Measurements from ENCODE around the gene GTF3C1.

The GTF3C1 gene

DNA sequence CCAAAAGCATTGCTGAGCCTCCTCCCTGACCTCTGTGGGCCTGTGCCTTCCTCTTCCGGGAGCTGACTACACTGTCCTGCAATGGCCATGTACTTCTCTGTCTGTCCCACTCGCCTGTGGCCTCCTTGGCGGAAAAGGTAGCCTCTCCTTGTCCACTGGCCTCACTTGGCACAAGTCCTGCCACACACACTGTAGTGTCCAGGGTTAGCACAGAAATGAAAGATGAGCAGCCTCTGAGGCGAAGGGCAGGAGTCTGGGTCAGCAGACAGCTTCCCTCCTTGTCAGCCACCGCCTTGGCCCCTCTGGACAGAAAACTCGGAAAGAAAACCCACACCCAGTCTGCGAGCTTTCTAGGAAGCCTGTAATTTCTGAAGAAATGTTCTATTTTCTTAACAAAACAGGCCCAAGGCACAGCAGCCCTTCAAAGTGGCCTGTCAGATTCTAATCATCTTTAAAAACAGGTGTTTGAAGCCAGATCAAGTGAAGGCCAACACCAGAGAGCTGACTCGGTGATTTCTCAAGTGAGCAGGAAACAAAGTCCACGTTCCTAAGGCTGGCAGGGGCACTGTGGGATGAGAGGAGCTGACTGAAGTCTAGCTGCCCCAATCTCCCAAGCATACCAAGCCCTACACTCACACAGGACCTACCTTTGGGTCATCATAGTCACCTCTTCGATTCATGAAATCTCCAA, 67.2 kb downstream of the GTF3C1 start:
- TF ChIP-seq, protein P1, sequence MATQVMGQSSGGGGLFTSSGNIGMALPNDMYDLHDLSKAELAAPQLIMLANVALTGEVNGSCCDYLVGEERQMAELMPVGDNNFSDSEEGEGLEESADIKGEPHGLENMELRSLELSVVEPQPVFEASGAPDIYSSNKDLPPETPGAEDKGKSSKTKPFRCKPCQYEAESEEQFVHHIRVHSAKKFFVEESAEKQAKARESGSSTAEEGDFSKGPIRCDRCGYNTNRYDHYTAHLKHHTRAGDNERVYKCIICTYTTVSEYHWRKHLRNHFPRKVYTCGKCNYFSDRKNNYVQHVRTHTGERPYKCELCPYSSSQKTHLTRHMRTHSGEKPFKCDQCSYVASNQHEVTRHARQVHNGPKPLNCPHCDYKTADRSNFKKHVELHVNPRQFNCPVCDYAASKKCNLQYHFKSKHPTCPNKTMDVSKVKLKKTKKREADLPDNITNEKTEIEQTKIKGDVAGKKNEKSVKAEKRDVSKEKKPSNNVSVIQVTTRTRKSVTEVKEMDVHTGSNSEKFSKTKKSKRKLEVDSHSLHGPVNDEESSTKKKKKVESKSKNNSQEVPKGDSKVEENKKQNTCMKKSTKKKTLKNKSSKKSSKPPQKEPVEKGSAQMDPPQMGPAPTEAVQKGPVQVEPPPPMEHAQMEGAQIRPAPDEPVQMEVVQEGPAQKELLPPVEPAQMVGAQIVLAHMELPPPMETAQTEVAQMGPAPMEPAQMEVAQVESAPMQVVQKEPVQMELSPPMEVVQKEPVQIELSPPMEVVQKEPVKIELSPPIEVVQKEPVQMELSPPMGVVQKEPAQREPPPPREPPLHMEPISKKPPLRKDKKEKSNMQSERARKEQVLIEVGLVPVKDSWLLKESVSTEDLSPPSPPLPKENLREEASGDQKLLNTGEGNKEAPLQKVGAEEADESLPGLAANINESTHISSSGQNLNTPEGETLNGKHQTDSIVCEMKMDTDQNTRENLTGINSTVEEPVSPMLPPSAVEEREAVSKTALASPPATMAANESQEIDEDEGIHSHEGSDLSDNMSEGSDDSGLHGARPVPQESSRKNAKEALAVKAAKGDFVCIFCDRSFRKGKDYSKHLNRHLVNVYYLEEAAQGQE (IDR thresholded peaks at IDR 0.05; ENCODE audit: insufficient read depth in 1 of 2, low read depth in 2 of 2, low read length in 2 of 2) = no peak
- no peak for TF ChIP-seq POLR2AphosphoS5 (IDR thresholded peaks at IDR 0.05; ENCODE audit: low read depth, low read length)
- TF ChIP-seq SIN3A (IDR thresholded peaks at IDR 0.05; ENCODE audit: borderline replicate concordance, insufficient read depth, low read length) = no peak
- TF ChIP-seq TAF1 (IDR thresholded peaks at IDR 0.05; ENCODE audit: borderline replicate concordance, insufficient read depth, low read length) = no peak
- no peak for TF ChIP-seq FOXP2 (optimal IDR thresholded peaks at IDR 0.05; ENCODE audit: borderline replicate concordance, extremely low read depth, extremely low read length, insufficient read depth)

DNA sequence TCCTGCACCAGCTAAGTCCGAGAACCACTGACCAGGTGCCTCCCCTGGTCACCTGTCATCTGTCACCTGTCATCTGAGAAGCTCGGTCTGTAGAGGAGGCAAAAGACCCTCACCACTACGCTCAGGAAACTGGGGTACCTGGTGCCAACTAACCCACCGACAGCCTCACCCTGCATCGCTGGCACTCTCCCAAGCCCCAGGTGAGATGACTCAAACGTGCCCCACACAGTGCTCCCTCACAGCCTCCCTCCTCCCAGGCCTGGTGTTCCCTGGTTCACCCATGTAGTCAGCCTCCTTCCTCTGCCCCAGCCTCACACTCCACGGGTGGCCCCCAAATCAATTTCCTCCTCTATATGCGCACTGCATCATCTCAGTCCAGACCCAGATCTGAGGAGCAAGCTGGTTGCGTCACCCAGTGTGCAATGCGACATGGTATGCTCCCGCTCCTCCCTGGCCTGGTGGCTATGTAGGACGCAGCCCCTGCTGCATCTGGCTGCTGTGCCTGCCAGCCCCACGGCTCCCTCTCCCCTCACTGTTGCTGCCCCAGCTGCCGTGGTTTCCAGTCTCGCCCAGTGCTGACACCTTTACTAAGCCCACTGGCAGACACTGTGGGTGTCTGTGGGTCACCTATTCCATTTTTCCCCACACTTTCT, 68.3 kb downstream of the GTF3C1 start:
- TF ChIP-seq POLR2AphosphoS5 (IDR thresholded peaks at IDR 0.05; ENCODE audit: low read depth, low read length) (no peak), TAF1 (IDR thresholded peaks at IDR 0.05; ENCODE audit: borderline replicate concordance, insufficient read depth, low read length) (no peak), SIN3A (IDR thresholded peaks at IDR 0.05; ENCODE audit: borderline replicate concordance, insufficient read depth, low read length) (no peak), FOXP2 (optimal IDR thresholded peaks at IDR 0.05; ENCODE audit: borderline replicate concordance, extremely low read depth, extremely low read length, insufficient read depth) (no peak)
- TF ChIP-seq, protein P1 (IDR thresholded peaks at IDR 0.05; ENCODE audit: insufficient read depth in 1 of 2, low read depth in 2 of 2, low read length in 2 of 2) = no peak

DNA sequence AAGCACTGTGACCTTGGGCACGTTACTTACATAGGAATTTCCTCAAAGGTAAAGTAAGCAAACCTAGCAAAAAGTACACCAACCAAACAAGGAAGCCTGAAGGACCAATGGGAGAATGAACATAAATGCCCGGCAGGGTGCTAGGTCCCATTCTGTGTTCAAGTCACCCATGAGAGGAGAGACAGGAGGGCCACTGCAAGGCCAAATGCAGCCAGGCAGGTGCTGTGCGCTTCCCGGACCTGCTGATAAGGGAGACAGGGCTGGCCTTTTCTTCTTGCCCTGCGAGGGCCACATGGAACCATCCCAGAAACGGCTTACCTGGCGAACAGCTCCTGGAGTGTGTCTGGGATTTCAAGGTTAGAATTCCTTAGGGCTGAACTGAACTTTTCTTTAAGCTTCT, 69.0 kb downstream of the GTF3C1 start:
- no peak for TF ChIP-seq FOXP2 (optimal IDR thresholded peaks at IDR 0.05; ENCODE audit: borderline replicate concordance, extremely low read depth, extremely low read length, insufficient read depth)
- no peak for TF ChIP-seq POLR2AphosphoS5 (IDR thresholded peaks at IDR 0.05; ENCODE audit: low read depth, low read length)
- no peak for TF ChIP-seq TAF1 (IDR thresholded peaks at IDR 0.05; ENCODE audit: borderline replicate concordance, insufficient read depth, low read length)
- no peak for TF ChIP-seq SIN3A (IDR thresholded peaks at IDR 0.05; ENCODE audit: borderline replicate concordance, insufficient read depth, low read length)
- TF ChIP-seq, protein P1 (IDR thresholded peaks at IDR 0.05; ENCODE audit: insufficient read depth in 1 of 2, low read depth in 2 of 2, low read length in 2 of 2) = no peak

DNA sequence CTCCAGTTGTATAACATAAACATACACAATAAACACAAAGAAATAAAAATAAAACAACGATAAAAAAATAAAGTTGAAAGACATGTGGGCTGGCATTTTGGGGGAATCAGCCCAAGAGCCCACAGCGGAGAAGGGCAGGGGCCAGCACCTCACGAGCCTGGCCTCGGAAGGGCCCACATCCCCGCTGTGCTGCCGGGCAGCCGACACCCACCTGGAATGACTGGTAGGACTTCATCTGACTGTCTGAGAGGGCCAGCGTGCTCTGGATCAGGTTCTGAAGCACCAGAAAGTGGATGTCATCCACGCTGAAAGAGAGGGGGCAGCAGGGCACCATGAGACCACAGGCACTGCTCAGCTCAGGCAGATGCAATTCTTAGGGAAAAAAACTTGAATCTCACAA, 73.5 kb downstream of the GTF3C1 start:
- TF ChIP-seq SIN3A (IDR thresholded peaks at IDR 0.05; ENCODE audit: borderline replicate concordance, insufficient read depth, low read length) = no peak
- TF ChIP-seq FOXP2 (optimal IDR thresholded peaks at IDR 0.05; ENCODE audit: borderline replicate concordance, extremely low read depth, extremely low read length, insufficient read depth) = no peak
- TF ChIP-seq POLR2AphosphoS5 (IDR thresholded peaks at IDR 0.05; ENCODE audit: low read depth, low read length) = no peak
- TF ChIP-seq TAF1 (IDR thresholded peaks at IDR 0.05; ENCODE audit: borderline replicate concordance, insufficient read depth, low read length) = no peak

DNA sequence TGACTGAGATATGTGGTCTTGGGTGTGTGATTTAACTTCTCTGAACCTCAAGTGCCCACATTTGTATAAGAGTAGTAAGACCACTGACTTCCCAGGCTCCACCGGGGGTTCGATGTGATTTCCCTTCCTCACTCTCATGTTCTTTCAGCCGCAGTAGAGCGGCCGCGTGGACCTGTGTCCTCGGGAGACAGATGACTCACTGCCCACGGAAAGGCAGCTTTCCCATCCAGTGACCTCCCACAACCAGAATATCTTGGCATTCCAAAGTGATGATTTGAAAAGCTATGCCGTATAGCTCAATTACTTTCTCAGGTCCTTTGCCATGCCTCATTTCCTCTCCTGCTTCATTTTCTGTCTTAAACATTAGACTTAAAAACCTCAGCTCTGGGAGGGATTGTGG, 74.2 kb downstream of the GTF3C1 start:
- TF ChIP-seq SIN3A (IDR thresholded peaks at IDR 0.05; ENCODE audit: borderline replicate concordance, insufficient read depth, low read length) = no peak
- TF ChIP-seq POLR2AphosphoS5 (IDR thresholded peaks at IDR 0.05; ENCODE audit: low read depth, low read length) = no peak
- no peak for TF ChIP-seq FOXP2 (optimal IDR thresholded peaks at IDR 0.05; ENCODE audit: borderline replicate concordance, extremely low read depth, extremely low read length, insufficient read depth)
- no peak for TF ChIP-seq TAF1 (IDR thresholded peaks at IDR 0.05; ENCODE audit: borderline replicate concordance, insufficient read depth, low read length)
- TF ChIP-seq, protein P1 (IDR thresholded peaks at IDR 0.05; ENCODE audit: insufficient read depth in 1 of 2, low read depth in 2 of 2, low read length in 2 of 2) = no peak

All from PFSK-1 (cell line).